CD4-positive, alpha-beta T cell treated with Interleukin-12 subunit alpha and Interleukin-12 subunit beta, for 1 hour (primary cell): ENCODE measurements around the gene TAOK1.

ENCODE experiments used
- DNase-seq: peaks from one replicate; pipeline ENCODE4 v3.0.0-alpha.2; 2020

TAOK1 gene

GRCh38 chr17:29571883-29572681, 181.9 kb downstream of the TAOK1 start:
- DNase-seq = no peak

GRCh38 chr17:29572691-29573557, 182.8 kb downstream of the TAOK1 start:
- peak; percentile 58 for DNase-seq

DNA sequence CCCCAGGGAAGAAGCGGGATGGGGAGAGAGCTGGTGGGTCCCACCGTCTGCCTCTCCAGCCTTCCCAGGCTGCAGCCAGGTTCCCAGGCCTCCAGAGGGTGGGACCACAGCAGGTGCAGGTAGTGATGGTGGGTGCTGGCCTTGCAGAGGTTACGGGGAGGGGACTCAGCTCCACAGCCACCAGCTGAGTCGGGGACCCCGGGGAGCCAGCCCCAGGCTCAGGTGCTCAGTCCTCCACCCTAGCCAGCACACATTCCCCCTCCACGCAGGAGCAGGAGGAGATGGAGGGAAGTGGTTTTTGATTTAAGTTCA, 183.4 kb downstream of the TAOK1 start:
- DNase-seq = no peak

- no peak for DNase-seq
Observed at GRCh38 chr17:29573871-29574731, 183.9 kb downstream of the TAOK1 start.

- no peak for DNase-seq
Observed at GRCh38 chr17:29574732-29575510, 184.8 kb downstream of the TAOK1 start.

- no peak for DNase-seq
Observed at GRCh38 chr17:29575511-29576213, 185.5 kb downstream of the TAOK1 start.

- no peak for DNase-seq
Observed at GRCh38 chr17:29576214-29577000, 186.2 kb downstream of the TAOK1 start.

DNA sequence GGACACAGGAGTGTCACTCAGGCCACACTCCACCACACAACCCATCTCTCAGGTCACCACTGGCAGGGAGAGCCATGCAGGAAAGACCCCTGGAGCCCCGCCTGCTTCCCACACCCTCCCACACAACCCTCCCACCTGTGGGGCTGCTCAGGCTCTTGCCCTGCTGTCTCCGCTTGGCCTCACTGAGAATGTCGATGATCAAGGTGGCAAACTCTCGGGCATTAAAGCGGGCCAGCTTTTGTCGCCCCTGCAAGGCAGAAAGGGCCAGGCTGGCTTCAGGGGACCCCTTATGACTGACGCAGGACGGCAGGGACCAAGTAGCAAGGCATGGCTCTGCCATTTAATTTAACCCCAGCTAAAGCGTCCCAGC, 186.8 kb downstream of the TAOK1 start:
- DNase-seq = no peak

GRCh38 chr17:29577385-29578211, 187.4 kb downstream of the TAOK1 start:
- no peak for DNase-seq

GRCh38 chr17:29578626-29579485, 188.7 kb downstream of the TAOK1 start:
- DNase-seq = no peak

DNA sequence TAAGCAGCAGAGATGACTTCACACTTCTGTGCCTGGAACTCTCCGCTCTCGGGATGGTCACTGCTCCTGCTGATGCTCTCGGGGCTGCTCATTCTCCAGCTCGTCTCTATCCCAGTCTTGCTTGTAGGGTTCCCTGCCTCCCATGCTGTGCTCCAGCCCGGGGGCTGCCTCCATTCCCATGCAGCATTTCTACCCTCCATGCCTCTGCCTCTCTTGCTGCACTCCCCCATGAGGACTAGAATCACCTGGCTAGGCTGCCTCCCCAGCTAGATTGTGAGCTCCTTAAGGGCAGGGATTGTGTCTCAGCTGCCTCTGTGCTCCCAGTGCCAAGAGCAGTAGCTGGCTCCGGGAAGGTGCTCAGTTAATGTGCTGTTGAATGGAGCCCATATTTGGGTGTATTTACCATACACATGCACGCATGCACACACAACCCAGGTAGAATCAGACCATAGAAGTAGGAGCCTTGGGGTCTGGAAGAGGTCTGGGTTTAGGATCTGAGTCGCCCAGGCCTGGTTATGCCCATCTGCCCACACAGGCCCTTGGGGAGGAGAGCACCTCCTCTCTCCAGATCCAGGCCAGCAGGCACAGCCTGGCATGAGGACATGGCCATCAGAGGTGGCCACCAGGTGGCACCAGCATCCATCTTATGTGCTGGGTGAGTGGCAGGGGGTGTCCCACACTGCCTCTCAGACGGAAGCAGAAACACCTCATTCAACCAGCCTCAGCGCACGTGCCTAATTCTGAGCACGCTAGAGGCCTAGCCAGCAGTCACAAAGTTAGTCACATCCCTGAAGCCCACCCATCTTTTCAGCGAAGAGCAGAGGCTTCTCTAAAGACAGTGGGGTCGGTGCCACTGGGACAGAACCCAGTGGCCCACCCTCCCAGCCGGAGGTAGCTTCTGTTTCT, 190.0 kb downstream of the TAOK1 start:
- peak; percentile 91 for DNase-seq

DNA sequence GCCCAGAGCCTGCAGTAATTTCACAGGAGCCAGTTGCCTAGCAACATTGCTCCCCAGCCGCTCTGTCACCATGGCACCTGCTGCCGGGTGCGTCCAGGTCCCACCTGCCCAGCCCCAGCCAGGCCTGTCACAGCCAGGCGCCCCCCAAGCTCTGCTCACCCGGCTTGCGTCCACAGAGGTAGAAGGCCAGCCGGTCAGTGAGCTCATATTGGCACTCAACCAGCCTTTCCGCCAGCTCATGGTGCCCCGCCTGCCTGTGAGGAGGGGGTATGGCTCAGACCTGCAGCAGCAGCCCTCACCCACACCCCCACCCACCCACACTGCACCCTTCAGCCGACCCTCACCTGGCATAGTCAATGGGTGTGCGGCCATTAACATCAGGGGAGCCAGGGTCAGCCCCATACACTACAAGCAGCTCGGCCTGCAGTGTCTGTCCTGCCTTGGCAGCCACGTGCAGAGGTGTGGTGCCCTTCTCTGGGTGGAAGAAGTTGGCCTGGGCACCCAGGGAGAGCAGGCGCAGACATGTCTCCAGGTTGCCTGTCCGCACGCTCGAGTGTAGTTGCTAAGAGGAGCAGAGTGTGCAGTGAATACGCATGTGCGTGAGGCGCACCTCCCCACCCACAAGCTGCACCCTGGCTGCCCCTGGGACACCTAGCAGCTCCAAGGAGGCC, 191.6 kb downstream of the TAOK1 start:
- DNase-seq = no peak

DNA sequence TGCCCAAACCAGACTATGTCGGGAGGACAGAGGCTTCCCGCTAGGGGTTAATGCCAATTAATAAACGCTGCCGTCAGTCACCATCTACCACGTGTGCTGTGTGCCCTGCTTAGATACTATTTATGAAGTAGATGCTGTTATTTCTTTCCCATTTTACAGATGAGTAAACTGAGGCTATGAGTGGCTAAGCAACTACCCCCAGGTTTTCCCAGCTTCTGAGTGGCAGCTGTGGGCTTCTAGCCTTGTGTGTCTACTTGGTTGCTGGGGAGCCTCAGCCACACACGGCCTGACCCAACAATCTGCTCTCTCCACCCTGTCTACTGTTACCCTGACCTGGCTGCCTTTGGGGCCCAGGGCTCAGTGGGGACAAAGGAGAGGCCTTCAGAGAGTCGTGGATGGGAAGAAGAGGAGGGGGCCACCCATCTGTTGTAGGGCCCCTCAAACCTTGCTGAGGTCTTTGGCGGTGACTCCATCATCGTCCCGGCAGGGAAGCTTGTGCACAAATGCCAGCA, 192.1 kb downstream of the TAOK1 start:
- no peak for DNase-seq

DNA sequence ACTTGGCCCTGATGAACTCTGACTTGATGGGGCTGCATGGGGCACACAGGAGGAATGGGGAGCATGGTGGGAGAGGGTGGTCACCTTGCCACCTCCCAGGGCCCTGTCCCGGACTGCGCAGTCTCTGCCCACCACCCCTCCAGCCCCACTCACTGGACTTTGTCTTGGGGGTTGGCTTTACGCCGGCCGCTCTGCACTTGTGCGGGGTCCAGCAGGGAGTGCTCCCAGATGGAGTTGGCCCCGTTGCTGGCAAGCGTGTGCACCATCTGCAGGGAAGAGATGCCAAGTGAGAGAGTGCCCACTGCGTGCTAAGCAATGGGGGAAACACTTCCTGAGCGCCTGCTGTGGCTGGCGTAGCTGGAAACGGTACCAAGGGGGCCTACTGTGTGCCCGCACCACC, 192.6 kb downstream of the TAOK1 start:
- DNase-seq = no peak

GRCh38 chr17:29583324-29584248, 193.4 kb downstream of the TAOK1 start:
- DNase-seq = no peak
